Esophagus muscularis mucosa (tissue), 4 donors: ENCODE measurements around the gene TGFBI. TPM values are rescaled to one million over a fixed set of nuclear protein-coding genes. Genes with fewer than 3 reads are reported as not detected.
A peak's percentile ranks its signal among the peaks of the same experiment; 100 is the strongest.

ENCODE experiments used
- DNase-seq: peaks from one replicate; pipeline ENCODE4 v3.0.0-alpha.2; 2017; ENCODE audit errors: extremely low spot score
- H3K27ac ChIP-seq, 4 donors: fragments of 200-600 bp; sonication (generic); replicated peaks in 1 of 4; 1 replicate in 3 of 4; 2 replicates in 1 of 4; pipeline ENCODE4 v1.5.1; 2016 to 2019; ENCODE audit warnings: mild to moderate bottlenecking in 1 of 4
- H3K27me3 ChIP-seq, 4 donors: fragments of 200-600 bp; sonication (generic); one replicate each; pipeline versions ENCODE4 v1.5.1 to v1.6.0; 2016 to 2019
- H3K36me3 ChIP-seq, 4 donors: fragments of 200-600 bp; sonication (generic); one replicate each; pipeline ENCODE4 v1.5.1; 2016 to 2019
- H3K4me1 ChIP-seq, 4 donors: fragments of 200-600 bp; sonication (generic); one replicate each; pipeline ENCODE4 v1.5.1; 2016 to 2019
- H3K4me3 ChIP-seq, 4 donors: fragments of 200-600 bp; sonication (generic); 1 replicate in 2 of 4; 2 replicates in 2 of 4; pipeline ENCODE4 v1.5.1; 2016 to 2019; ENCODE audit warnings: mild to moderate bottlenecking in 4 of 4, moderate library complexity in 1 of 4
- H3K9me3 ChIP-seq, 4 donors: fragments of 200-600 bp; sonication (generic); 1 replicate in 3 of 4; 2 replicates in 1 of 4; pipeline ENCODE4 v1.5.1; 2016 to 2019
- EP300 ChIP-seq: sonication (generic); formaldehyde crosslinking; IDR thresholded peaks from one replicate; pipeline ENCODE4 v1.6.1; 2017; ENCODE audit warnings: antibody characterized with exemption
- POLR2A ChIP-seq: fragments of 450-650 bp; IDR thresholded peaks from one replicate; pipeline ENCODE4 v1.6.1; 2017; ENCODE audit warnings: antibody characterized with exemption, moderate library complexity, mild to moderate bottlenecking, low read depth
- POLR2AphosphoS5 ChIP-seq, 2 donors: sonication (generic); formaldehyde crosslinking; IDR thresholded peaks; one replicate each; pipeline ENCODE4 v1.6.1; 2017; ENCODE audit warnings: antibody characterized with exemption in 2 of 2
- WGBS: methylation state at CpG from one replicate; pipeline ENCODE4 v1.1.5; 2018; 5-methylcytosine and 5-hydroxymethylcytosine counted together
- intact Hi-C: fragments of 100-400 bp; cut with DNase I; formaldehyde crosslinking; loops from one replicate; pipeline ENCODE4 v1.15.1; 2023
- total RNA-seq, 4 donors: library from RNA; depleted of rRNA; stranded (reverse); fragments of >200 nt; gene quantifications; one replicate each; pipeline versions ENCODE4 v1.1.0 to v1.2.1, GENCODE V29; 2016
- TF ChIP-seq, protein P1 (sequence below), 3 experiments: fragments of 200-600 bp in 2 of 3; fragments of 450-650 bp in 1 of 3; sonication (generic) in 2 of 3; IDR thresholded peaks; one replicate each; pipeline ENCODE4 v1.5.1; 2017 to 2019; ENCODE audit warnings: antibody characterized with exemption in 3 of 3, mild to moderate bottlenecking in 2 of 3, moderate library complexity in 1 of 3

TGFBI gene
- total RNA-seq, 4 donors from 2014 or later: 62.3 to 128 (median 92.9) TPM

DNA sequence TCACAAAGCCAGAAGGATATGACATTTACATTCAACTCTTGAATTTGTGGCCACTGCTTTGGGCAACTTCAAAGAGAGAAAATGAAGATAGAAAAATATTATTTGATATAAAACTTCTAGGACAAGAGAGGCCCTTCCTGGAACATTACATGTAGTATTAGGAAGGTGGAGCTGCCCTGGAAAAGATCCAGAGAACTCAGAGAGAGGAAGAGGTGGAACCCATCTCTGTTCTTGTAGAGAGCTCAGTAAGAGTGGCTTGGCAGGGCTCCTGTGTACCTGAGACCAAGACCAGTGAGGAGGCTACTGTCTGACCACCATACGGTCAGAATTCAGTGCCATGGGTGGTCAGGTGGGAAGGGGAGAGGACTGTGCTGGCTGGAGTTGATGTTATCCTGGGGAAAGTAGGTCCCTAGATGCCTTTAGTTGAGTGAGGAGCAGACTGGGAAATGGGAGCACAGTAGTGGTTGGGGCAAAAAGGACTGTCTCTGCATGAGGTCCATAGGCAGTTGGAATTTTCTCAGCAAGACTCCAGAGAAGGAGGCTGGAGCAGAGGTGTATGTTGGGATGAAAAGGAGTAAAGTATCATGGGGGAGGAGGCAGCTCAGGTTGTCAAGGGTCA is 7.6 kb downstream of the TGFBI start:
- Histone ChIP-seq H3K4me1 (peaks cover 36 to 55% (median 38%) of the 10 kb centered on the region in 4 donors), H3K27me3 (no peaks in the 10 kb centered on the region), H3K36me3 (peaks cover 0 to 23% (median 0%) of the 10 kb centered on the region in 4 donors), H3K4me3 (no peak overlapping the region), H3K27ac (peak overlapping the region; percentile 12 to 44 (median 30)), H3K9me3 (no peaks in the 10 kb centered on the region)
- no peak for DNase-seq
- intact Hi-C loops: no loop called here
- 92% methylated on average over 1 of the region's 1 CpG for WGBS
- TF ChIP-seq EP300 (no peak), POLR2A (no peak), POLR2AphosphoS5 (IDR thresholded peaks at IDR 0.05) (no peak)
- TF ChIP-seq, protein P1, sequence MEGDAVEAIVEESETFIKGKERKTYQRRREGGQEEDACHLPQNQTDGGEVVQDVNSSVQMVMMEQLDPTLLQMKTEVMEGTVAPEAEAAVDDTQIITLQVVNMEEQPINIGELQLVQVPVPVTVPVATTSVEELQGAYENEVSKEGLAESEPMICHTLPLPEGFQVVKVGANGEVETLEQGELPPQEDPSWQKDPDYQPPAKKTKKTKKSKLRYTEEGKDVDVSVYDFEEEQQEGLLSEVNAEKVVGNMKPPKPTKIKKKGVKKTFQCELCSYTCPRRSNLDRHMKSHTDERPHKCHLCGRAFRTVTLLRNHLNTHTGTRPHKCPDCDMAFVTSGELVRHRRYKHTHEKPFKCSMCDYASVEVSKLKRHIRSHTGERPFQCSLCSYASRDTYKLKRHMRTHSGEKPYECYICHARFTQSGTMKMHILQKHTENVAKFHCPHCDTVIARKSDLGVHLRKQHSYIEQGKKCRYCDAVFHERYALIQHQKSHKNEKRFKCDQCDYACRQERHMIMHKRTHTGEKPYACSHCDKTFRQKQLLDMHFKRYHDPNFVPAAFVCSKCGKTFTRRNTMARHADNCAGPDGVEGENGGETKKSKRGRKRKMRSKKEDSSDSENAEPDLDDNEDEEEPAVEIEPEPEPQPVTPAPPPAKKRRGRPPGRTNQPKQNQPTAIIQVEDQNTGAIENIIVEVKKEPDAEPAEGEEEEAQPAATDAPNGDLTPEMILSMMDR (IDR thresholded peaks at IDR 0.05): no peak

DNA sequence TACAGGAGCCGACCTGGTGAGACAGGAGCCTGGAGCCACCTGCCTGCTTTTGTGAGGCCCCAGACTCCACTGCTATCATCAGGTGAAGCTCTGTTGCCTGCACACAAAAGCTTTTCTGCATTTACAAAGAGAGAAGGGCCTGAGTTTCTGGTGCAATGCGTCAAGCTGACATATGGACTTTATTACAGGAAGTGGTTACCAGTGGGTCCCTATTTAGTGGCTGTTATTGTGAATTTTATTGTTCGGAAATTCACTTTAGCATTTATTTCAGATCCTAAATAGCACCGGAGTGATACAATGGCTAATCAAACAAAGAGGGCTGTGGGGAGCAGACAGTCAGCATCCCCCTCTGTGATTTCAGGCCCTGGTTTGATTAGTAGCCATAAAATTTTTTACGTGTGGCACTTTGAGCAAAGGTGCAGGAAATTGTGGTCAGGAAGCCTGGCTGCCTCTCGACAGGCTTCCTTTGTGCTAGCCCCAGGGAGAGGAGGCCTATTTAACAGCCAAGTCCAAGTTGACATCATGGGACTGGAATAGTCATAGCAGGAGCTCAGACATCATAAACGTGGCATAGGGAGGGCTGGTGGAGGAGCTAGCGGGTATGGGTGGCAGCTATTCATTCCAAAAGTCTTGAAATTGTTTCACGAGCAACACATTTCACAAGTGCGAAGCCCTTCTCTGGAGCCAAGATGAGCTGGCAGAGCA is 8.4 kb downstream of the TGFBI start:
- Histone ChIP-seq H3K4me3 (no peak overlapping the region), H3K27me3 (no peaks in the 10 kb centered on the region), H3K4me1 (peaks cover 30 to 48% (median 34%) of the 10 kb centered on the region in 4 donors), H3K27ac (peak overlapping the region; percentile 12 to 44 (median 30)), H3K9me3 (no peaks in the 10 kb centered on the region), H3K36me3 (peaks cover 0 to 23% (median 0%) of the 10 kb centered on the region in 4 donors)
- no peak for DNase-seq
- intact Hi-C loops: no loop called here
- no peak for TF ChIP-seq POLR2AphosphoS5 (IDR thresholded peaks at IDR 0.05)
- TF ChIP-seq, protein P1 (IDR thresholded peaks at IDR 0.05): no peak
- TF ChIP-seq EP300: no peak
- no peak for TF ChIP-seq POLR2A
- 66% methylated on average over 10 of the region's 10 CpGs for WGBS

DNA sequence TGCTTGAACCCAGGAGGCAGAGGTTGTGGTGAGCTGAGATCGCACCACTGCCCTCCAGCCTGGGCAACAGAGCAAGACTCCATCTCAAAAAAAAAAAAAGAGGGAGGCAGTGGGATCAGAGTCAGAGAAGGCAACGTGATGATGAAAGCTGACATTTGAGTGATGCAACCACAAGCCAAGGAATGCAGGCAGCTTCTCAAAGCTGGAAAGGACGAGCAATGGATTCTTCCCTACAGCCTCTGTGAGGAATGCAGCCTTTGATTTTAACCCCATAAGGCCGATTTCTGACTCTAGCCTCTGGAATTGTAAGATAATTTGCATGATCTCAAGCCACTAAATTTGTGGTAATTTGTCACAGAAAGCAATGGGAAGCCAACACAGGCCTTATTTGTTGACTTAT is 9.8 kb downstream of the TGFBI start:
- no peaks in the 10 kb centered on the region for H3K9me3 ChIP-seq
- no peaks in the 10 kb centered on the region for H3K27me3 ChIP-seq
- 92% methylated on average over 4 of the region's 4 CpGs for WGBS
- H3K4me1 ChIP-seq: peaks cover 17 to 41% (median 30%) of the 10 kb centered on the region in 4 donors
- no peak overlapping the region for H3K4me3 ChIP-seq
- peaks cover 0 to 22% (median 1%) of the 10 kb centered on the region in 4 donors for H3K36me3 ChIP-seq
- H3K27ac ChIP-seq: no peak overlapping the region
- DNase-seq: no peak
- TF ChIP-seq, protein P1 (IDR thresholded peaks at IDR 0.05): no peak
- intact Hi-C loops: no loop called here

GRCh38 chr5:136039202-136039601 is 10.4 kb downstream of the TGFBI start:
- WGBS: 94% methylated on average over 2 of the region's 2 CpGs
- H3K4me3 ChIP-seq: no peak overlapping the region
- no peaks in the 10 kb centered on the region for H3K27me3 ChIP-seq
- peaks cover 0 to 24% (median 4%) of the 10 kb centered on the region in 4 donors for H3K36me3 ChIP-seq
- intact Hi-C loops: no loop called here
- no peak for DNase-seq
- TF ChIP-seq EP300 (no peak), POLR2A (no peak), POLR2AphosphoS5 (IDR thresholded peaks at IDR 0.05) (no peak)
- TF ChIP-seq, protein P1 (IDR thresholded peaks at IDR 0.05): no peak
- no peak overlapping the region for H3K27ac ChIP-seq
- H3K9me3 ChIP-seq: no peaks in the 10 kb centered on the region
- H3K4me1 ChIP-seq: peaks cover 17 to 46% (median 30%) of the 10 kb centered on the region in 4 donors
